Karpas-422 (cell line): ENCODE data around the gene FAM240B. TPM values are rescaled to one million over a fixed set of nuclear protein-coding genes. Genes with fewer than 3 reads are reported as not detected.

Experiments used
- DNase-seq: peaks from one replicate; pipeline ENCODE4 v3.0.0-alpha.2; 2015
- H2AFZ ChIP-seq: fragments of 200-600 bp; sonication (generic); 2 replicates; pipeline ENCODE4 v1.6.1; 2014; ENCODE audit warnings: antibody characterized with exemption, low read length, mixed read lengths
- H3K27ac ChIP-seq: fragments of 200-600 bp; sonication (generic); 2 replicates; pipeline ENCODE4 v1.5.1; 2014; ENCODE audit warnings: mild to moderate bottlenecking, low read length, moderate library complexity
- H3K27me3 ChIP-seq: fragments of 200-600 bp; sonication (generic); 2 replicates; pipeline ENCODE4 v1.6.1; 2014; ENCODE audit warnings: low read length, mixed read lengths
- H3K36me3 ChIP-seq: fragments of 200-600 bp; sonication (generic); 2 replicates; pipeline ENCODE4 v1.6.1; 2014; ENCODE audit warnings: low read length, mixed read lengths; ENCODE audit not compliant: insufficient read depth
- H3K4me1 ChIP-seq: fragments of 200-600 bp; sonication (generic); 2 replicates; pipeline ENCODE4 v1.6.1; 2014; ENCODE audit warnings: mild to moderate bottlenecking, low read length, mixed read lengths
- H3K4me2 ChIP-seq: fragments of 200-600 bp; sonication (generic); 2 replicates; pipeline ENCODE4 v1.6.1; 2014; ENCODE audit warnings: low read length, low read depth, mild to moderate bottlenecking; ENCODE audit not compliant: poor library complexity, severe bottlenecking
- H3K4me3 ChIP-seq: fragments of 200-600 bp; sonication (generic); 2 replicates; pipeline ENCODE4 v1.5.1; 2014; ENCODE audit warnings: mild to moderate bottlenecking, antibody characterized with exemption, low read length, mixed read lengths
- H3K79me2 ChIP-seq: fragments of 200-600 bp; sonication (generic); 2 replicates; pipeline ENCODE4 v1.6.1; 2014; ENCODE audit warnings: mild to moderate bottlenecking, low read length, mixed read lengths
- H3K9ac ChIP-seq: fragments of 200-600 bp; sonication (generic); 2 replicates; pipeline ENCODE4 v1.6.0; 2014; ENCODE audit warnings: low read length
- H3K9me2 ChIP-seq: fragments of 200-600 bp; sonication (generic), shearing (Covaris generic); replicated peaks from 2 replicates; pipeline ENCODE4 v1.6.0; 2014; ENCODE audit warnings: mild to moderate bottlenecking, low read length, moderate library complexity; ENCODE audit not compliant: insufficient read depth
- H3K9me3 ChIP-seq: fragments of 300-700, 200-600 bp; sonication (generic); 2 replicates; pipeline ENCODE4 v1.6.1; 2014; ENCODE audit warnings: low read length, mixed read lengths
- H4K20me1 ChIP-seq: fragments of 200-600 bp; sonication (generic); 2 replicates; pipeline ENCODE4 v1.6.1; 2014; ENCODE audit warnings: mild to moderate bottlenecking, antibody characterized with exemption, low read length, low read depth; ENCODE audit not compliant: insufficient read depth
- total RNA-seq: library from RNA; depleted of rRNA; stranded (reverse); fragments of >200 nt; shearing (Covaris generic); gene quantifications from 2 replicates; pipeline ENCODE4 v1.2.3, GENCODE V29; 2014; ENCODE audit warnings: low replicate concordance

The FAM240B gene
- total RNA-seq, 1 experiment from 2014 or later: not detected

- DNase-seq: no peak
- Histone ChIP-seq H3K9me2 (no peaks in the 10 kb centered on the region), H3K9ac (no peak overlapping the region)
These were observed 63.0 kb downstream of the FAM240B start for GRCh38 chr9:38656896-38657295.

GRCh38 chr9:38652486-38652885 is 67.4 kb downstream of the FAM240B start:
- no peak overlapping the region for H3K9ac ChIP-seq
- H3K4me3 ChIP-seq: no peak overlapping the region
- H3K27ac ChIP-seq: no peak overlapping the region
- H2AFZ ChIP-seq: no peak overlapping the region
- no peaks in the 10 kb centered on the region for H3K9me3 ChIP-seq
- H3K9me2 ChIP-seq: no peaks in the 10 kb centered on the region
- H4K20me1 ChIP-seq: no peaks in the 10 kb centered on the region
- H3K27me3 ChIP-seq: no peaks in the 10 kb centered on the region
- H3K4me1 ChIP-seq: peaks cover 6% of the 10 kb centered on the region; the same call in 1 of the 2 replicates
- H3K36me3 ChIP-seq: no peaks in the 10 kb centered on the region
- no peak for DNase-seq
- no peak overlapping the region for H3K4me2 ChIP-seq
- no peaks in the 10 kb centered on the region for H3K79me2 ChIP-seq

More at GRCh38 chr9:38656896-38657295, 63.0 kb downstream of the FAM240B start:
- no peaks in the 10 kb centered on the region for H3K9me3 ChIP-seq
- H3K4me1 ChIP-seq: peaks cover 4% of the 10 kb centered on the region; the same call in 1 of the 2 replicates
- no peak overlapping the region for H3K4me2 ChIP-seq
- no peaks in the 10 kb centered on the region for H3K27me3 ChIP-seq
- no peak overlapping the region for H3K27ac ChIP-seq
- H2AFZ ChIP-seq: no peak overlapping the region
- H3K79me2 ChIP-seq: no peaks in the 10 kb centered on the region
- H4K20me1 ChIP-seq: no peaks in the 10 kb centered on the region
- H3K4me3 ChIP-seq: no peak overlapping the region
- H3K36me3 ChIP-seq: no peaks in the 10 kb centered on the region

GRCh38 chr9:38652044-38652443 is 67.9 kb downstream of the FAM240B start:
- DNase-seq: no peak
- H3K79me2 ChIP-seq: no peaks in the 10 kb centered on the region
- H2AFZ ChIP-seq: no peak overlapping the region
- H3K27me3 ChIP-seq: no peaks in the 10 kb centered on the region
- peaks cover 6% of the 10 kb centered on the region; the same call in 1 of the 2 replicates for H3K4me1 ChIP-seq
- H3K9me3 ChIP-seq: no peaks in the 10 kb centered on the region
- no peak overlapping the region for H3K9ac ChIP-seq
- H3K9me2 ChIP-seq: no peaks in the 10 kb centered on the region
- H4K20me1 ChIP-seq: no peaks in the 10 kb centered on the region
- no peak overlapping the region for H3K4me2 ChIP-seq
- no peaks in the 10 kb centered on the region for H3K36me3 ChIP-seq
- no peak overlapping the region for H3K27ac ChIP-seq
- H3K4me3 ChIP-seq: no peak overlapping the region

GRCh38 chr9:38651400-38652042 is 68.4 kb downstream of the FAM240B start:
- H3K79me2 ChIP-seq: no peaks in the 10 kb centered on the region
- no peak overlapping the region for H2AFZ ChIP-seq
- H3K4me3 ChIP-seq: no peak overlapping the region
- no peaks in the 10 kb centered on the region for H3K9me3 ChIP-seq
- H4K20me1 ChIP-seq: no peaks in the 10 kb centered on the region
- no peaks in the 10 kb centered on the region for H3K27me3 ChIP-seq
- no peaks in the 10 kb centered on the region for H3K36me3 ChIP-seq
- H3K27ac ChIP-seq: no peak overlapping the region
- H3K4me2 ChIP-seq: no peak overlapping the region
- no peaks in the 10 kb centered on the region for H3K9me2 ChIP-seq
- H3K4me1 ChIP-seq: peaks cover 6% of the 10 kb centered on the region; the same call in 1 of the 2 replicates
- DNase-seq: no peak
- H3K9ac ChIP-seq: no peak overlapping the region

GRCh38 chr9:38650564-38650963 is 69.4 kb downstream of the FAM240B start:
- Histone ChIP-seq H3K9me3 (no peaks in the 10 kb centered on the region), H3K9me2 (no peaks in the 10 kb centered on the region), H3K4me1 (peaks cover 6% of the 10 kb centered on the region; the same call in 1 of the 2 replicates), H3K4me3 (no peak overlapping the region), H4K20me1 (no peaks in the 10 kb centered on the region), H3K27ac (no peak overlapping the region), H3K9ac (no peak overlapping the region), H3K27me3 (no peaks in the 10 kb centered on the region), H3K79me2 (no peaks in the 10 kb centered on the region), H2AFZ (no peak overlapping the region), H3K36me3 (no peaks in the 10 kb centered on the region), H3K4me2 (no peak overlapping the region)
- DNase-seq: no peak

- no peaks in the 10 kb centered on the region for H3K36me3 ChIP-seq
- H3K4me3 ChIP-seq: no peak overlapping the region
- no peaks in the 10 kb centered on the region for H3K27me3 ChIP-seq
- H3K27ac ChIP-seq: no peak overlapping the region
- H3K9me2 ChIP-seq: no peaks in the 10 kb centered on the region
- no peaks in the 10 kb centered on the region for H3K79me2 ChIP-seq
- H3K4me1 ChIP-seq: peaks cover 6% of the 10 kb centered on the region; the same call in 1 of the 2 replicates
- DNase-seq: no peak
- no peak overlapping the region for H3K4me2 ChIP-seq
- H2AFZ ChIP-seq: no peak overlapping the region
- no peaks in the 10 kb centered on the region for H3K9me3 ChIP-seq
- no peak overlapping the region for H3K9ac ChIP-seq
- no peaks in the 10 kb centered on the region for H4K20me1 ChIP-seq
These were observed 70.1 kb downstream of the FAM240B start for GRCh38 chr9:38649731-38650363.

GRCh38 chr9:38644601-38645000 is 75.3 kb downstream of the FAM240B start:
- Histone ChIP-seq H3K79me2 (no peaks in the 10 kb centered on the region), H3K4me2 (no peak overlapping the region), H3K9me2 (no peaks in the 10 kb centered on the region), H3K4me3 (no peak overlapping the region), H3K4me1 (no peaks in the 10 kb centered on the region), H4K20me1 (no peaks in the 10 kb centered on the region), H2AFZ (no peak overlapping the region), H3K27ac (no peak overlapping the region), H3K36me3 (no peaks in the 10 kb centered on the region), H3K27me3 (no peaks in the 10 kb centered on the region), H3K9ac (no peak overlapping the region), H3K9me3 (no peaks in the 10 kb centered on the region)
- no peak for DNase-seq
